Stimulated activated naive CD8-positive, alpha-beta T cell treated with anti-CD3 and anti-CD28 coated beads, Interleukin-15, amount 100 ng/mL, for 72 hours (primary cell): ENCODE measurements around the gene MAGI2.

ENCODE experiments used
- ATAC-seq: fragments of 150-1000 bp; cut with Tn5 transposase; 2 replicates; pipeline ENCODE4 v1.10.0; 2021; ENCODE audit warnings: mild to moderate bottlenecking, moderate library complexity
- DNase-seq, 2 donors: peaks; one replicate each; pipeline ENCODE4 v3.0.0; 2021 to 2022
- H3K27ac Mint-ChIP-seq, 2 donors: one replicate each; pipeline ENCODE4 v1.8.0; 2022; ENCODE audit warnings: mild to moderate bottlenecking in 2 of 2, mixed read lengths in 2 of 2, moderate library complexity in 2 of 2
- H3K27me3 Mint-ChIP-seq: one replicate; pipeline ENCODE4 v1.8.0; 2022; ENCODE audit warnings: mixed read lengths
- H3K4me1 Mint-ChIP-seq: one replicate; pipeline ENCODE4 v1.8.0; 2022; ENCODE audit warnings: mild to moderate bottlenecking, mixed read lengths
- H3K4me3 Mint-ChIP-seq, 2 donors: one replicate each; pipeline ENCODE4 v1.8.0; 2022; ENCODE audit warnings: mild to moderate bottlenecking in 2 of 2, mixed read lengths in 2 of 2, moderate library complexity in 1 of 2
- H3K9me3 Mint-ChIP-seq, 2 donors: one replicate each; pipeline ENCODE4 v1.8.0; 2022; ENCODE audit warnings: mixed read lengths in 2 of 2

Gene MAGI2

DNA sequence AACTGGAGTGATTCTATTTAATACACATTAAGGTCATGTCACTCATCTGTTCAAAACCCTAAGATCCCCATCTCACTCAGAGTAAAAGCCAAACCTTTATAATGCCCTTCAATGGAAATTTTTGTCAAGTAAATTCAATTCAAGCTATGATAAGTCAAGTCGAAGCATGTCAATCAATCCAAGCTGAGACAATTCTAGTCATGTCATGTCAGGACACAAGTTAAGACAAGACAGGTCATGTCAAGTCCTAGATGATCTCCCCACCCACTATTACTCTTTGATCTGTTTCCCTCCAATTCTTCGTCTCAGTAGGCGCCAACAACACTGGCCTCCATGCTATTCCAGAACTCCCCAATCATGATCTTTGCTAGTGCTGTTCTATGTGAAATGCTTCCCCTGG is 141.4 kb downstream of the MAGI2 start:
- no peak for ATAC-seq

DNA sequence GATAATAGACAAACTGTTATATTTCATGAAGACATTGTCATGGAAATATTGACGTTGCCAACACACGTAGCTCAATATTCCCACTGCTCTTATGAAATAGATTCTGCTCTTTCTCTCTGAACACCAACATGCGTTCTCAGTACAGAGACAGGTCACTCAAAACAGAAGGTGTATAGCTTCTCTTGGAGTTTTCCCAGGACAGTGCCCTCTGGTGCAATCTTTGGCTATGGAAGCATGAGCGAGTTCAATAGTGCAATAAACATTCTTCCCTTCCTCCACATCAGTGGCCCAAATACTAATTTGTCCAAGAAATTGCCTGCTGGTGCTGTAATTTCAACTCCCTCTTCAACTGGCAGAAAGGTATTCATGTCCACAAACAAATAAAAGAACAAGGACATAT is 145.3 kb downstream of the MAGI2 start:
- Mint-ChIP-seq H3K4me1 (no peaks in the 10 kb centered on the region), H3K9me3 (no peaks in the 10 kb centered on the region), H3K27me3 (no peaks in the 10 kb centered on the region), H3K27ac (no peak overlapping the region), H3K4me3 (no peak overlapping the region)
- DNase-seq (no peak), ATAC-seq (no peak)

More for the DNA sequence above, 141.4 kb downstream of the MAGI2 start:
- H3K9me3 Mint-ChIP-seq, result no peaks in the 10 kb centered on the region
- no peak overlapping the region for H3K27ac Mint-ChIP-seq
- no peak for DNase-seq
- H3K4me3 Mint-ChIP-seq, result no peak overlapping the region
- no peaks in the 10 kb centered on the region for H3K4me1 Mint-ChIP-seq
- no peaks in the 10 kb centered on the region for H3K27me3 Mint-ChIP-seq

DNA sequence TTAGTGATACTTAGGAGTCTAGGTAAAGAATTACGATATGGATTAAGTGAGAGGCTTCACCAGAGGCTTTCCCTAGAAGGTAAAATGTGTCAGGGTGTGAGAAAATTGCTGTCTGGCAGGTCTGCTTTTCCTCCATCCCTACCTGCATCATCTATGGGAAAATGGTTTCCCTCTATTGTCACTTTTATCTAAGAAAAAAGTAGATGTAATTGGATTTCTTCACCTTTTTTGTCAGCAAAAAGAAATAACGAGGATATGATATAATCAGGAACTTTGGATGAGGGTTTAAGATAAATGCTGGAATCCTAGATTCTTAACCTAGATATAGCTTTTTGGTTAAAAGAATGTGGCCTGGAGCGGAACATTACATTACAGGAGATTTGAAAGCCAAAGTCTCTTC is 146.1 kb downstream of the MAGI2 start:
- no peak for ATAC-seq
- Mint-ChIP-seq H3K27ac (no peak overlapping the region), H3K4me3 (no peak overlapping the region), H3K4me1 (no peaks in the 10 kb centered on the region), H3K9me3 (no peaks in the 10 kb centered on the region), H3K27me3 (no peaks in the 10 kb centered on the region)
- DNase-seq, result no peak

DNA sequence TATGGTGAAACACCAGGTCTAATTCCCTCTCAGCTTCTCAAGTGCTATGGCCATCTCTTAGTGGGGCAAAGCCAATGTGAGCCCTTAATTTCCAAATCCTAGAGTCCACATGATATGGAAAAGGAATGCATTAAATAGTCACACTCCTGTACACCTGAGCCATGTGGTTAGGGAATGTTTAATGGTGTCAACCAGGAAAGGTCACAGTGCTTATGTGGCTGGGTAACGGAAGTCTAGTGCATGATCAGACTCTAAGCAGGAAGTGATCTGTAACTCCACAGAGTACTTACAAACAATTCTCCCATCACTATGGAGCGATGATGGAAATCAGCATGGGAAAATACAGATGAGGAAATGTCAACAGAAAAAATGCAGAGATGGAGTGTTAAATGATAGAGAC is 148.8 kb downstream of the MAGI2 start:
- DNase-seq, result no peak
- ATAC-seq, result no peak
- Mint-ChIP-seq H3K4me1 (no peaks in the 10 kb centered on the region), H3K27me3 (no peaks in the 10 kb centered on the region), H3K9me3 (no peaks in the 10 kb centered on the region), H3K4me3 (no peak overlapping the region), H3K27ac (no peak overlapping the region)

DNA sequence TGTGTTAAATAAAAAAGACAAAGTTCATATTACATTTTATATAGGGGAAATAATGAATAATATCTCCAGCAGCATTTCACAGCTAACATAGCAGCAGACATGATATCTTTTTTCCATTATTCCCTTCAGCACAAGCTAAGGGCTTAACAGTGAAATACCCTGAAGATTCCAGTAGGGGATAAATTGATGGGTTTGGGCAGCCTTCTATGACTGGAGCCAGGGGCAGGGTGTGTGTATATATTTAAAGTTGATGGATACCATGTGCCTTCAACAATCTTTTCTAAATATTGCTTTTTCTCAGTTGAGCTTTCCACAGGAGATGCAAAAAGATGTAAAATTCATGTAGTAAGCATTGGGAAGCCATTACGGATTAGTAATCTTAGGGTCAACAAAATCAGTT is 151.2 kb downstream of the MAGI2 start:
- H3K4me1 Mint-ChIP-seq, result no peaks in the 10 kb centered on the region
- DNase-seq (no peak), ATAC-seq (no peak)
- H3K27me3 Mint-ChIP-seq, result no peaks in the 10 kb centered on the region
- no peak overlapping the region for H3K4me3 Mint-ChIP-seq
- no peaks in the 10 kb centered on the region for H3K9me3 Mint-ChIP-seq
- H3K27ac Mint-ChIP-seq, result no peak overlapping the region

DNA sequence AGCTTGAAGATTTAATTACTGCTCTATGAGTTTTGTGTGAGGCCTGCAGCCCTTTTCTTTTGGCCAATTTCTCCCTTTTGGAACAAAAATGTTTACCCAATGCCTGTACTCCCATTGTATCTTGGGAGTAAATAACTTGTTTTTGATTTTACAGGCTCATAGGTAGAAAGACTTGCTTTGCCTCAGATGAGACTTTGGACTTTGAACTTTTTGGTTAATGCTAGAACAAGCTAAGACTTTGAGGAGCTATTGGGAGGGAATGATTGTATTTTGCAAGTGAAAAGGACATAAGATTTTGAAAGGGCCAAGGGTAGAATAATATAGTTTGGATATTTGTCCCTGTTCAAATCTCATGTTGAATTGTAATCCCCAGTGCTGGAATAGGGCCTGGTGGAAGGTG is 152.0 kb downstream of the MAGI2 start:
- DNase-seq, result no peak
- no peak overlapping the region for H3K27ac Mint-ChIP-seq
- no peaks in the 10 kb centered on the region for H3K27me3 Mint-ChIP-seq
- H3K4me1 Mint-ChIP-seq, result no peaks in the 10 kb centered on the region
- H3K9me3 Mint-ChIP-seq, result no peaks in the 10 kb centered on the region
- no peak overlapping the region for H3K4me3 Mint-ChIP-seq
- ATAC-seq, result no peak

DNA sequence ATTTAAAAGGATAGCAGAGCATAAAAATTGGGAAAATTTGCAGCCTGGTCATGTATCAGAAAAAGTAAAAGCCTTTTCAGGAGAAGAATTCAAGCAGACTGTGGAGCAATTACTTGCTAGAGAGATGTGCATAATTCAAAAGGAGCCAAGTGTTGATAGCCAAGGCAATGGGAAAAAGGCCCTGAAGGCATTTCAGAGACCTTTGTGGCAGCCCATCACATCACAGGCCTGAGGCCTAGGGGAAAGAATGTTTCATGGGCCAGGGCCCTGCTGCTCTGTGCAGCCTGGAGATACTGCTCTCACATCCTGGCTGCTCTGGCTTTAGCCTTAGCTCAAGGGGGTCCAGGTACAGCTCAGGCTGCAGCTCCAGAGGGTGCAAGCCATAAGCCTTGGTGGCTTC is 152.9 kb downstream of the MAGI2 start:
- no peaks in the 10 kb centered on the region for H3K4me1 Mint-ChIP-seq
- no peaks in the 10 kb centered on the region for H3K27me3 Mint-ChIP-seq
- no peak overlapping the region for H3K4me3 Mint-ChIP-seq
- DNase-seq, result no peak
- peak; percentile 39 for ATAC-seq
- H3K27ac Mint-ChIP-seq, result peak overlapping the region in 1 of 2 donors; percentile 33
- no peaks in the 10 kb centered on the region for H3K9me3 Mint-ChIP-seq

DNA sequence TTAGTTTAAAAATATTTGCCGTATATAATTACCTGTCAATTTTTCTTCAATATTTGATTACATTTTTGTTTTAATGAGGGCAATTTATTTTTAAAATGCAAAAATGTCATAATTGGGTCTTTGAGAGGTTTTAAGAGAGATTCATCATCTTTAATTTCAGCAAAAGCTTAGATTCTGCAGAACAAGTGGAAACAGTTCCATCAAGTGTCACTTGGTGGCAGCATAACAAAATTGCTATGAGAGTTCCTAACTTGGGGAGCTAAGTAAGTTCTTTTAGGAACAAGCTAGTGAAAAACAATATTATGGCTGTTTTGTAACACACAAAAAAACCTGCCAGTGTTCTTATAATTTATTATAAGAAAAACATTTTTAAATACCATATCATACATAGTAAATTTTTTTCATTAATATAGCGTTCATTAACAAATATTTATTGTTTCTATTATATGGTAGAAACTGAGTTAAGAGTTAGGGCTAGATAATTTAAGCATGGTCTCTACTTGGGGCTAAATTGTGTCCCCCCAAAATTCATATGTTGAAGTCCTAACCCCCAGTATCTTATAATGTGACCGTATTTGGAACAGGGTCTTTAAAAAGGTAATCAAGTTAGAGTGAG is 155.2 kb downstream of the MAGI2 start:
- no peaks in the 10 kb centered on the region for H3K4me1 Mint-ChIP-seq
- H3K27ac Mint-ChIP-seq, result no peak overlapping the region
- DNase-seq, result no peak
- peaks cover under 1% of the 10 kb centered on the region for H3K27me3 Mint-ChIP-seq
- H3K4me3 Mint-ChIP-seq, result no peak overlapping the region
- no peaks in the 10 kb centered on the region for H3K9me3 Mint-ChIP-seq
- ATAC-seq, result no peak

DNA sequence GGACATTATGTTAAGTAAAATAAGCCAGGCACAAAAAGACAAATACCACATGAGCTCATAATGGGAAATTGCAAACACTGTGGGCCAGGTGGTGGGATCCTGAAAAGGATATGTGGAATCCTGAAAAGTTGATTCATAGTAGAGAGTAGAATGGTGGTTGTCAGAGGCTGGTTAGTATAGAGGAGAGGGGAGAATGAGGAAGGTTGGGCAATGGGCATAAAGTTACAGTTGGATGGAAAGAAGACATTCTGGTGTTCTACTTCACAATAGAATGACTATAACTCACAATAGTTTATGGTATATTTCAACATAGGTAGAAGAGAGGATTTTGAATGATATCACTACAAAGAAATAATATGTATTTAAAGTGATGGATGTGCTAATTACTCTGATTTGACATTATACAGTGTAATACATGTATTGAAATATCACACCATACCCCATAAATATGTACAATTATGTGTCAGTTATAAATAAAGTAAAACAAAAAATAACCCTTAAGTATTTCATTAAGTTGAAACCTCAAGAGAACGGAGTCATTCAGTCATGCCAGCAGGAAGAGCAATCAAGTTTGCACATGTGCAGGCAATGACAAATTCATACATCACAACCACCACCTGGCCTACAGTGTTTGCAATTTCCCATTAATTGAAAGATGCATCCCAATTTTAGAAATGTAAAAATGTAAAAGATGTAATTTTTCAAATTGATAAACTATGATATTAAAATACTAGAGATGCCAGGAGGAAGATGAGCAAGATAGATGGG is 156.7 kb downstream of the MAGI2 start:
- Mint-ChIP-seq H3K4me1 (no peaks in the 10 kb centered on the region), H3K9me3 (no peaks in the 10 kb centered on the region), H3K27ac (peak overlapping the region in 1 of 2 donors; percentile 1), H3K27me3 (peaks cover 8% of the 10 kb centered on the region), H3K4me3 (no peak overlapping the region)
- no peak for ATAC-seq
- no peak for DNase-seq

DNA sequence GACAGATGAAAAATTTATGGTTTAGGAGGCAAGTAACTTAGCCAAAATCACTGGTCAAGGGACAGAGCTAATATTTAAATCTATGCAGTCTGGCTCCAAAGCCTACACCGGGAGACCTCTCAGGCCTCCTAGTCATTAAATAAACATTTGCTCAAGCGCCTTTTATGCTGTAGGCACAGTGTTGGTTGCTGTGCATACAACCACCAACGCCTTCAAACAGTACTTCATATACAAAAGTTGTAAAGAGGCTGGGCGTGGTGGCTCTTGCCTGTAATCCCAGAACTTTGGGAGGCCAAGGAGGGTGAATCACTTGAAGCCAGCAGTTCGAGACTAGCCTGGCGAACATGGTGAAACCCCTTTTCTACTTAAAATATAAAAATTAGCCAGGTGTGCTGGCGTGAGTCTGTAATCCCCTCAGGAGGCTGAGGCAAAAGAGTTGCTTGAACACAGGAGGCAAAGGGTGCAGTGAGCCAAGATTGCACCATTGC is 159.8 kb downstream of the MAGI2 start:
- no peak overlapping the region for H3K27ac Mint-ChIP-seq
- peaks cover 16% of the 10 kb centered on the region for H3K27me3 Mint-ChIP-seq
- no peak for DNase-seq

DNA sequence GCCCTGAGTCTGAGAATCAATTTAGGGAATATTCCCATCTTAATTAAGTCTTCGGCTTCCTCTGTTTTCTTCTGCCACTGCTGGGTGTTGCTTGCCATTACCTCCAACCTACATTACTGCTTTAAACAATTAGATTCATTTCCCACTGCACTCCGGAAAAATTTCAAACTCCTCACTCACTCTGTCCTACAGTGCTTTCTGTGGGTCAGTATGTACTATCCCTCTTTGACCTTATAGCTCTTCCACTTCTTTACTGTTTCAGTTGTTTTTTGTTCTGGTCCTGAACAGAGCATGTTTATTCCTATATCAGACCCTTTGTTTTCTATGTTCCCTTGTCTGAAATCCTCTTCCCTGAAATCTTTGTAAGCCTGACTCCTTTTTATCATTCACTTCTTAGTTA is 160.6 kb downstream of the MAGI2 start:
- Mint-ChIP-seq H3K27me3 (peaks cover 16% of the 10 kb centered on the region), H3K27ac (no peak overlapping the region), H3K4me3 (no peak overlapping the region), H3K9me3 (no peaks in the 10 kb centered on the region), H3K4me1 (no peaks in the 10 kb centered on the region)
- no peak for ATAC-seq
- no peak for DNase-seq

More for the DNA sequence above, 159.8 kb downstream of the MAGI2 start:
- ATAC-seq, result no peak
- Mint-ChIP-seq H3K4me3 (no peak overlapping the region), H3K9me3 (no peaks in the 10 kb centered on the region), H3K4me1 (no peaks in the 10 kb centered on the region)

DNA sequence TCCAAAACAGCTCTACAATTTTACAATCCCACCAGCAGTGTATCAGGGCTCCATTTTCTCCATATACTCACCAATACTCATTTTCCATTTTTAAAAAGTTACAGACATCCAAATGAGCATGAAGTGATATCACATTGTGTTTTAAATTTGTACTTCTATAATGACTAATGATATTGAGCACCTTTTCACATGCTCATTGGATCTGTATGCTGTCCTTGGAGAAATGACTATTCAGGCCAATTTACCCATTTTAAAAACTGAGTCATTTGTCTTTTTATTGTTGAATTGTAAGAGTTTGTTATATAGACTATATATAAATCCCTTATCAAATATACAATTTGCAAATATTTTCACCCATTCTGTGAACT is 162.0 kb downstream of the MAGI2 start:
- Mint-ChIP-seq H3K4me1 (no peaks in the 10 kb centered on the region), H3K27me3 (peaks cover 16% of the 10 kb centered on the region), H3K9me3 (no peaks in the 10 kb centered on the region), H3K27ac (no peak overlapping the region), H3K4me3 (no peak overlapping the region)
- ATAC-seq (no peak), DNase-seq (no peak)

DNA sequence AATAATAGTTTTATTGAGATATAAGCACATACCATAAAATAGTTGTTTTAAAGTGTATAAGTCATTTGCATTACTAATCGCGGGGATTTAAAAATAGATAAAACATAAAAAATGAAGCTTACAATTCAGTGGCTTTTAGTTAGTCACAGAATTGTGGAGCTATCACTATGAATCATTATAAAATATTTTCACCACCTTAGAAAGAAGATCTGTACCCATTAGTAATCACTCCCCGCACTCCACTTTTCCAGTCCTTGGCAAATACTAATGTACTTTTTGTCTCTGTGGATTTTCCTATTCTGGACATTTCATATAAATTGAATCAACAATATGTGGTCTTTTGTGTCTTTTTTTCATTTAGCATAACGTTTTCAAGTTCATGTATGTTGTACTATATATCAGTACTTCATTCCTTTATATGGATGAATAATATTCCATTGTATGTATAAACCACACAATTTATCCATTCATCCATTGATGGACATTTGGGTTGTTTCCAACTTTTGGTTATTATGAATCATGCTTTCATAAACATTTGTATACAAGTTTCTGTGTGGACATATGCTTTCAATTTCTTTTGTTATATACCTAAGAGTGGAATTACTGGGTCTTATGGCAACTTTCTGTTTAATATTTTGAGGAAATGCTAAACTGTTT is 162.5 kb downstream of the MAGI2 start:
- H3K4me1 Mint-ChIP-seq, result no peaks in the 10 kb centered on the region

DNA sequence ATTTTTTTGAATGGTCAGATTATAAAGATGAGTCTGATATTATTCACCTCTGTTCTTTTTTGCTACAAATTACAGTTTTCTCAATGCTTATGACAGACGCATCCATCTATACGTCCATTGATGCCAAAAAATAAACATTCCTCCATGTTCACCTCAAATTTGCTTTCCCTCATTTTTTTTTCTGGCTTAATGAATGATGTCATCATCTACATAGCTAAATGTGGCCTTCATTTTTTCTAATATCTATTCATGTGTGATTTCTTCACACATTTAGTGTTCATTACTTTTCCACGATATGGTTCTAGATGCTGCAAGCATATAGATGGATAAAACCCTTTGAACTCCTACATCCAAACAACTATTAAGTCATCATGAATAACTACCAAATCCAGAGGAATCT is 163.1 kb downstream of the MAGI2 start:
- ATAC-seq, result no peak
- no peak overlapping the region for H3K27ac Mint-ChIP-seq

More for the DNA sequence above, 162.5 kb downstream of the MAGI2 start:
- DNase-seq (no peak), ATAC-seq (no peak)
- Mint-ChIP-seq H3K4me3 (no peak overlapping the region), H3K27ac (no peak overlapping the region), H3K27me3 (peaks cover 16% of the 10 kb centered on the region), H3K9me3 (no peaks in the 10 kb centered on the region)

DNA sequence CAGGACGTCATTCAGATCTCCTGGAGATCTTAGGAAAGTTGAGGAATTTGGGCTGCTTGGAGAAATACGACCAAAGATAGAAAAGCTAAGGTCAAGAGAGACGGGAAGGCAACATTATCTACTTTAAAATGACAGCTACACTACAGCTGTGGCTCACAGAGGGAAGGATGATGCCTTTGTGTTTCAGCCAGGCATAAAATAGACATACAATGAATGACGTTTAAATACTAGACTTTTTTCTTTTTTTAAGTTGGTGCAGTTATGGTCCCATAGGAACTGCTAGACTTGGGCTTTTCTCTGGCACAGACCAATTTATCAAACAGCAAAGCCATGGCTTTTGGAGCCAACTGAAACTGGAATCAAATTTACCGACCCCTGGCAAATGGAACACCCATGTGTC is 164.8 kb downstream of the MAGI2 start:
- no peaks in the 10 kb centered on the region for H3K4me1 Mint-ChIP-seq
- H3K9me3 Mint-ChIP-seq, result no peaks in the 10 kb centered on the region
- DNase-seq, result no peak
- peaks cover 16% of the 10 kb centered on the region for H3K27me3 Mint-ChIP-seq
- ATAC-seq, result no peak
- no peak overlapping the region for H3K27ac Mint-ChIP-seq
- no peak overlapping the region for H3K4me3 Mint-ChIP-seq

More for the DNA sequence above, 163.1 kb downstream of the MAGI2 start:
- Mint-ChIP-seq H3K4me1 (no peaks in the 10 kb centered on the region), H3K4me3 (no peak overlapping the region), H3K27me3 (peaks cover 16% of the 10 kb centered on the region), H3K9me3 (no peaks in the 10 kb centered on the region)
- DNase-seq, result no peak

DNA sequence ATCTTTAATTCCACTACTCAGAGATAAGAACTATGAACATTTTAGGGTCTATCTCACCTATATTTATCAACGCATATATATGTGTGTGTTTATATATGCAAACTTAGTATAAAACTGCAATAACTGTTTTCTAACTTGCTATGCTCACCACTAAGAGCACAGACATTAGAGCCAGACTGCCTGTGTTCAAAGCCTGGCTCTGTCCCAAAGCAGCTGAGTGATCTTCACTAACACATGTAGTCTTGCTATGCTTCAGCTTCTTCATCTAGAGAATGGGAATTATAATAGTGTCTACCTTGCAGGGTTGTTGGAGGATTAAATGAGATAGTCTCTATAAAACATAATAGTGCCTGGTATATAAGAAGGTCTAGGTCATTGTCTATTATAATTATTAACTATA is 165.5 kb downstream of the MAGI2 start:
- H3K9me3 Mint-ChIP-seq, result no peaks in the 10 kb centered on the region
- ATAC-seq (no peak), DNase-seq (no peak)
- H3K27ac Mint-ChIP-seq, result no peak overlapping the region
- no peak overlapping the region for H3K4me3 Mint-ChIP-seq
- no peaks in the 10 kb centered on the region for H3K4me1 Mint-ChIP-seq
- H3K27me3 Mint-ChIP-seq, result peaks cover 13% of the 10 kb centered on the region
